GM18511 (cell line): Measurements from ENCODE around the gene PRR5.
"Not testable (repeated sequence)": the region's sequence is repeated elsewhere in the genome, so short reads cannot be mapped to it uniquely, and the experiment has no call there.

ENCODE experiments used
- ATAC-seq: cut with Tn5 transposase; IDR thresholded peaks from one replicate; pipeline ENCODE4 v1.9.1; 2021; ENCODE audit warnings: mild to moderate bottlenecking, moderate library complexity; ENCODE audit not compliant: unreplicated experiment

Gene PRR5

GRCh38 chr22:44732661-44733060, 30.7 kb downstream of the PRR5 start:
- no peak for ATAC-seq

DNA sequence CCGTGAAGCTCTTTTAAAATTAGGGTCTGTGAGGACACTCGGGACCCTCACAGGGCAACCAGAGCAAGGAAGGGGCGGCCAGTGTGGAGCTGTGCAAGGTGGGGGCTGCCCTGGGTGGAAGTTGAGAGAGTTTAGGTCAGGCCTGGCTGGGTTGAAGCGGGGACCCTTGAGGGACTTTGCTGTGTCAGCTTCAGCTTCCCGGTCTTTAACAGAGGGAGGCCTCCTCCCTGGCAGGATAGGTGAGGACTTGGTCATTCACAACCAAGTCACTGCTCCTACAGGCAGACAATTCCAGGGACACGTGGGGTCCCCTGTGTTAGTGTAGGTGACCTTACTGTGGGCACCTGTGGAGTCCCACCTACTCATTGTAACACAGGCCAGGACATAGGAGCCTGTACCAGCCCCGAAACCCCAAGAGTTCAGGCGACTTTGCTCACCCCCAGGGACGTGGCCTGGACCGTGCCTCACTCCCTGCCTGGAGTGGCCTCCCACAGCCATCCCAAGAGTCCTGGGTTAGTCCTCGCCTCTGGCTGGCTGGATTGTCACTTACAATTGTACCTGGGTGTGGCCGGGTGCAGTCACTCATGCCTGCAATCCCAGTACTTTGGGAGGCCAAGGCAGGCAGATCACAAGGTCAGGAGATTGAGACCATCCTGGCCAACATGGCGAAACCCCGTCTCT, 31.6 kb downstream of the PRR5 start:
- ATAC-seq = no peak

GRCh38 chr22:44734278-44734677, 32.3 kb downstream of the PRR5 start:
- ATAC-seq = no peak

DNA sequence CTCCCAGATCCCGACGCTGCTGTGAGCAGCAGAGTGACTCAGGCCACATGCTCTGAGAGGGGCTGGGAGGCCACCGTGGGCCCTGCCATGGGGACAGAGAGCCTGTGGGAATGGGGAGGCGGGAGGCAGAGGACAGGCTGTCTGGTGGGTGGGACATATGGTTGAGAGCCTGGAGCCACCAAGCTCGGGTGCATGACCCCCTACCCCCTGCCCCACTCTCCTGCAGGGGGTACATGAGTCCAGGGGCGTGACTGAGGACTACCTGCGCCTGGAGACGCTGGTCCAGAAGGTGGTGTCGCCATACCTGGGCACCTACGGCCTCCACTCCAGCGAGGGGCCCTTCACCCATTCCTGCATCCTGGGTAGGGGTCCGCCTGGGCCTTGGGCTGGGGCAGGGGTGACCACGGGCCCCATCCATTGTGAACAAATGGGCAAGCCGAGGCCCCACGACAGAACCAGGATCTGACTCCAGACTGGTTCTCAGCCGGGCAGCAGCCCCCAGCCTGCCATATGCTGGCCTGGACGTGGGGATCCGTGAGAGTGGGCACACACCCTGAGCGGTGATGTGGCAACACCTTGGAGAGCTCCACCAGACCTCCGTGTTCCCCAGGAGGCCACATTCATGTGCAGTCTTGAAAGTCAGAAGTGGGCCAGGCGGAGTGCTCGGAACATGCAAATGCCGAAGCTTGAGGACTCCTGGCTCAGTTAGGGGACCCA, 33.0 kb downstream of the PRR5 start:
- ATAC-seq = no peak

DNA sequence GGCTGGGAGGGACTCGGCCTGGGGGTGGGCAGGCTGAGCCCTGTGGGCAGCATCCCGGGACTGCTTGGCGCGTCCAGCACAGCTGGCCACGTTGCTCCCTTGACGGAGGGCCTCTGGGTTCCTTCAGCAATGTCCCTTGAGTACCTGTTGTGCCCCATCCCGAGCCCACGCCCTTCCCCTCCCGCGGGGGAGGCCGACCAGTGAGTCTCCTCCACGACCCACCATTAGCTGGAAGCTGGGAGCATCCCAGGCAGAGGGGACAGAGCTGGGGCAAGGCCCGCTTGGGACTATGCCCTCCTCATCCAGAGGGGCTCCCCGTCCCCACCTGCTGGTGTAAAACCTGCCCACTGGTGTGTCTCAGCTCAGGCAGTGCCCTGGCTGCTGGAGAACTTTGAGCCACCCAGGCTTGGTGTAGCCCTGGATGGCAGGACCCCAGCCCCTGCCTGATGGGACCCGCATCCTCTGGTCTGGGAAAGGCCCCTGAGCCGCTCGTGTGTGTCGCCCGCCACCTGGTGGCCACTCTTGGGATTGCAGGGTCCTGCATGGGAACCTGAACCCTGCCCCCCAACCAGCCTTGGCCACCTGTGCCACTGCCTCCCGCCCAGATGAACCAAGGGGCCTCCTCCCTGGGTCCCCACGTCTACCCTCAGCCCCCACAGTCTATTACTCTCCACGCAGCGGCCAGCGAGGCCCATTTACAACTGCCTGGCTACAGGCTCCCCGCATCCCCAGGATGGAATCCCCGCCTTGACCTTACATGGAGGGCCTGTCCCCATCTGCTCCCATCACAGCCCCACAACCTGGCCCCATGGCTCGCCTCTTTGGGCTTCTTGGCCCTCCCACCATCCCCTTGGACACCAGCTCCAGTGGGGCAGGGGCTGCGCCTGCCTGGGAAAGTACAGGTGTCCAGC, 33.8 kb downstream of the PRR5 start:
- no peak for ATAC-seq

DNA sequence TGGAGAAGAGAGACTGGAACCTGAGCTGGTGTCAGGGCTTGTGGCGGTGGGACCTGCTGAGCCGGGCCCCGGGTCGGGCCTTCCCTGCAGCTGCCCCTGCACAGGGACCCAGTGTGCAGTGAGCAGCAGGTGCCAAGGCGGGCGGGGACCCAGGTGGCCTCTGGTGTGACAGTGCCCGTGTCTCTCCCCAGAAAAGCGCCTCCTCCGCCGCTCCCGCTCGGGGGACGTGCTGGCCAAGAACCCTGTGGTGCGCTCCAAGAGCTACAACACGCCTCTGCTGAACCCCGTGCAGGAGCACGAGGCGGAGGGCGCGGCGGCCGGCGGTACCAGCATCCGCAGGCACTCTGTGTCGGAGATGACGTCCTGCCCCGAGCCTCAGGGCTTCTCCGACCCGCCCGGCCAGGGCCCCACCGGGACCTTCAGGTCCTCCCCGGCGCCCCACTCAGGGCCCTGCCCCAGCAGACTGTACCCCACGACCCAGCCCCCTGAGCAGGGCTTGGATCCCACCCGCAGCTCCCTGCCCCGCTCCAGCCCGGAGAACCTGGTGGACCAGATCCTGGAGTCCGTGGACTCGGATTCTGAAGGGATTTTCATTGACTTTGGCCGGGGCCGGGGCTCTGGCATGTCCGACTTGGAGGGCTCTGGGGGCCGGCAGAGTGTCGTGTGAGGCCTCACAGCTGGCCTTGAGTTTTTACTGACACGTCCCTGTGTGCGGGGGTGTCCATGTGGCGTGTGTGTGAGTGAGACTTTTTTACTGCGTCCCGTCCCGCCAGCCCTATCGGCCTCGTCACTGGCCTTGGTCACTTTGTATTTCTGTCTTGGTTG, 34.8 kb downstream of the PRR5 start:
- no peak for ATAC-seq

- no peak for ATAC-seq
Measured at GRCh38 chr22:44737406-44738346, 35.7 kb downstream of the PRR5 start.

DNA sequence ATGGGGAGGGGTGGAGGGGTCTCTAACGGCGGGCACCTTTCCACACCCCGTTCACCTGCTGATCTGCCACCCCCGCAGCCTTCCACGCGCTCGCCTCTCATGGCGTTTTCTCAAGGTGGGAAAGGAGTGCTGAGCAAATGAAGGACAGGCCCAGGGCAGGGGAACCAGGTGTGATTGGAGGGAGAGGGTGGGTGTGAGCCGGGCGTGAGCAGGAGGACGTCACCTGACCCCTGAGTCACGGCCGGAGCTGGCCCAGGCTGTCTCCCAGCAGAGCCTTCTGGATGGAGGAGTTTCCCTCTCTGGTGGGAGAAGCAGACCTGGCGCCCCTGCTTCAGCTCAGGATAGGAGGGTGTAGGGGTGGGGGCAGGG, 36.3 kb downstream of the PRR5 start:
- ATAC-seq = no peak

DNA sequence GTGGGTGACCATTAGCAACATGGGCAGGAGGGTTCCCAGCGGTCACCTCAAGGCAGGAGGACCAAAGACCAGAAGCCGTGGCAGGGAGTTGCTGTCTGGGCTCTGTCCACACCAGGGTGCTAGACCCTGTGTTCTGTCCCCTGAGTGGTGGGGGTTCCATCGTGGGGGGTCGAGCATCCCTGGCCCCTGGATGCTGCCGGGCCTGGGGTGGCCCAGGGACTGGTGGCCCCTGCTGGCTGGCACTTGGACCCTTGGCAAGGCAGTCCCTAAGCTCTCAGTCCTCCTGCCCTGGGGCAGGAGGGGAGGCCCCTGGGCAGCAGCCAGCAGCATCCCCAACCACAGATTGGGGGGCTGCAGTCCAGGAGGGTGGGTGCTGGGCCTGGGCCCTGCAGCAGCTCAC, 37.0 kb downstream of the PRR5 start:
- no peak for ATAC-seq

DNA sequence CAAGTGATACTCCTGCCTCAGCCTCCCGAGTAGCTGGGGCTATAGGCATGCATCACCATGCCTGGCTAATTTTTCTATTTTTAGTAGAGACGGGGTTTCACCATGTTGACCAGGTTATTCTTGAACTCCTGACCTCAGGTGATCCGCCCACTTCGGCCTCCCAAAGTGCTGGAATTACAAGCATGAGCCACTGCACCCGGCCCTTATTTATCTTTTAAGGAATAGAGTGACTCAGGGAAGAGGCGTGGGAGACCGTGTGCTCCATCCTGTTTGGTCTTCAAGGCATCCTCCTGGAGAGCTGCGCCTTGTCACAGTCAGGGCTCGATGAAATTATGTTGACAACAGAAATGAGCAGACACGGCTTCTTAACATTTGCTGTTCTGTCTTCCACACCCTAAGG, 37.7 kb downstream of the PRR5 start:
- ATAC-seq = not testable (repeated sequence)

DNA sequence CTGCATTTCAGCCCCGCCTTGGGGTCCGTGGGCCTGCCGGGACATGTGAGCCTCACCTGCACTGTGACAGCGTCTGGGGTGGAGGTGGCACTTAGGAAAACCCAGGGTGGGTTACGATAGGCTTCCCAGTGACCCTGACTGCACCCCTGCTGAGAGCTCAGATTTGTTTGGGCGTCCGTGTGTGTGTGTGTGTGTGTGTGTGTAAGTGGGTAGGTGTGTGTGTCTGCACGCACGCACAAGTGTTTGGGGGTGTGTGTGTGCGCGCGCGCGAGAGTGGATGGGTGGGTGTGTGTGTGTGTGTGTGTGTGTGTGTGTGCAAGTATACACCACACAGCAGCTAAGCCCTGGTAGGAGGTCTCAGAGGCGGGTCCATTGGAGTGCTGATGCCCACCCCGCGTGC, 38.3 kb downstream of the PRR5 start:
- ATAC-seq = no peak

DNA sequence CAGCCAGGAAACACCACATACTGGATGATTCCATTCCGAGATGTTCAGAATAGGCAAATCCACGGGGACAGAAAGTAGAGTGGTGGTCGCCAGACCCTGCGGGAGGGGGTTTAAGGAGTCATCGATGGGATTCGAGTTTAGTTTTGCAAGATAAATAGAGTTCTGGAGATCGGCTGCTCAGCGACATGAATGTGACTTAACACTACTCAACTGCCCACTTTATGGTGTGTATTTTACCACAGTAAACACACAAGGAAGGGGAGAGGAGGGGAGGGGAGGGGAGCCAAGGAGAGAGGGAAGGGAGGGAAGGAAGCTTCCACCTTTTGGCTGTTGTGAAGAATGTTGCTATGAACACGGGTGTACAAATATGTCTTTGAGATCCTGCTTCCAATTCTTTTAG, 39.9 kb downstream of the PRR5 start:
- ATAC-seq = no peak

DNA sequence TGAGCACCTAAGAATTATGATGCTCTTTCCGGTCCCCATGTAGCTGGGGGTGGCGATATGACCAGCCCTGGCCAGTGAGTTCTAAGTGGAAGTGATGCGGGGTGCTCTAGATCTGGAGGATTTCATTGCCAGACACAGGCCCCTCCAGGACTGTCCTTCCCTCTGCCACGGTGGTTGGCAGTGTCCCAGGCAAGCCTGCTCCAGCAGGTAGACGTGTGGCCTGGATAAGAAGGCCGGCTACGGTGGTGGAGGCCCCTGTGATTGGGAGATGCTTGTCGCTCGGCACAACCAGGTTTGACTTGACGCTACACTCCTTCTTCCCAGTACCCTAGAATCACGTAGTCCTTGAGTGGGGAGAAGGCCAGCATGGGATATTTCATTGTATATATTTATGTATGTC, 41.2 kb downstream of the PRR5 start:
- ATAC-seq = no peak

DNA sequence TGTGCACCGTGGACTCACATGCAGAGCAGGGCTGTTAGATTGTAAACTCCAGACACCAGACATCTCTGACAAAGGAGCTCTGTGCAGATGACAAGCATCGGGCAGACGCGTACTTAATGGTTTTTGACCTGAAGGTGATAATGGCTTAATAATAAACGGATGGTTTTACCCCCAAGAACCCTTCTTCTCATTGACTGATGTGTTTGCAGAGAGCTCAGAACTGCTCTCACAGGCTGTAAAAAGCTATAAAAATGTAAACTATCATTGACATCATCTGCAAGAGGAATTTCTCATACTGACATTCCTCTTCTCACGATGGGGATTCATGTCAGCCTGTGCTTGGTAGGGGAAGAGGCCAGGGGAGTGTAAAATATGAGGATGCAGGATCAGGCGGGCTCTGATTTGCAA, 41.8 kb downstream of the PRR5 start:
- ATAC-seq = no peak

- no peak for ATAC-seq
Measured at GRCh38 chr22:44745853-44746789, 44.1 kb downstream of the PRR5 start.

GRCh38 chr22:44747784-44748127, 45.8 kb downstream of the PRR5 start:
- not testable (repeated sequence) for ATAC-seq

DNA sequence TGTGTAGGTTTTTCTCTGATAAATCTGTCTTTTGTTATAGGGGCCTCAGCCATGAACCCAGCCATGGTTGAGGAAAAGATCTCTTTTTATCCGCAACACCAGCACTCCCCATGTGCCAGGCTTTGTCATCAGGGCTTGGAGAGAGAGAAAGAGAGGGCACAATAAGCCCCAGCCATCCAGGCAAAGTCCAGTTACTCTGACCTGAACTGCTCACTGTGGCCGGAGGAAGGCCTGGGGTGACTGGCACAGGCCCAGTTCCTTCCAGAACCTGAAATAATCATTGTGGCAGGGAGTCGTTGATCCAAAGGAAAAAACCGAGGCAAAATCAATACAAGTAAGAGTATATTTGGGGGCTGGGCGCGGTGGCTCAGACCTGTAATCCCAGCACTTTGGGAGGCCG, 46.5 kb downstream of the PRR5 start:
- no peak for ATAC-seq

- no peak for ATAC-seq
Measured at GRCh38 chr22:44750481-44750880, 48.5 kb downstream of the PRR5 start.
